GM10266 (cell line): ENCODE results near the gene PLA2G2C.

Experiments used
- DNase-seq: peaks from one replicate; pipeline ENCODE4 v3.0.0; 2012; ENCODE audit errors: extremely low spot score
- TF ChIP-seq, protein P1 (sequence below): IDR thresholded peaks from 2 replicates; pipeline ENCODE4 v1.5.1; 2012; ENCODE audit warnings: mild to moderate bottlenecking, low read depth; ENCODE audit not compliant: control insufficient read depth, insufficient read depth; ENCODE audit errors: missing control alignments

PLA2G2C gene

DNA sequence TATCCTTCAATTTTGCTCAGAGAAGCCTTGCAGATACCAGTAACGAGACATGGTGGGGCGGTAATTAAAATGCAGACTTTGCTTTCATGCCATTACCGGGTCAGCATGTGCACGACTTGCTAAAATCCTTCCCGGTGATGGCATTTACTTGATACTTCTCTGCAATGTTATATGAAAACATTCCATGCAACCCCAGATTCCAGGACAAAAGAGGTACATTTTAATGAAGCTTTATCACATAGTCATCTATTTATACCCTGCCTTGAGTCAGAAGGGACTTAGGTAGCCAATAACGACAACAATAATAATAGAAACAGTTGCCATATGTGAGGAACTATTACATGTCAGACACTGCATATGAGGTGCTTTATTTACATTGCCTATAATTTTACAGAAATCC is 29.4 kb upstream of the PLA2G2C start:
- TF ChIP-seq, protein P1, sequence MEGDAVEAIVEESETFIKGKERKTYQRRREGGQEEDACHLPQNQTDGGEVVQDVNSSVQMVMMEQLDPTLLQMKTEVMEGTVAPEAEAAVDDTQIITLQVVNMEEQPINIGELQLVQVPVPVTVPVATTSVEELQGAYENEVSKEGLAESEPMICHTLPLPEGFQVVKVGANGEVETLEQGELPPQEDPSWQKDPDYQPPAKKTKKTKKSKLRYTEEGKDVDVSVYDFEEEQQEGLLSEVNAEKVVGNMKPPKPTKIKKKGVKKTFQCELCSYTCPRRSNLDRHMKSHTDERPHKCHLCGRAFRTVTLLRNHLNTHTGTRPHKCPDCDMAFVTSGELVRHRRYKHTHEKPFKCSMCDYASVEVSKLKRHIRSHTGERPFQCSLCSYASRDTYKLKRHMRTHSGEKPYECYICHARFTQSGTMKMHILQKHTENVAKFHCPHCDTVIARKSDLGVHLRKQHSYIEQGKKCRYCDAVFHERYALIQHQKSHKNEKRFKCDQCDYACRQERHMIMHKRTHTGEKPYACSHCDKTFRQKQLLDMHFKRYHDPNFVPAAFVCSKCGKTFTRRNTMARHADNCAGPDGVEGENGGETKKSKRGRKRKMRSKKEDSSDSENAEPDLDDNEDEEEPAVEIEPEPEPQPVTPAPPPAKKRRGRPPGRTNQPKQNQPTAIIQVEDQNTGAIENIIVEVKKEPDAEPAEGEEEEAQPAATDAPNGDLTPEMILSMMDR: no peak
- DNase-seq: no peak

DNA sequence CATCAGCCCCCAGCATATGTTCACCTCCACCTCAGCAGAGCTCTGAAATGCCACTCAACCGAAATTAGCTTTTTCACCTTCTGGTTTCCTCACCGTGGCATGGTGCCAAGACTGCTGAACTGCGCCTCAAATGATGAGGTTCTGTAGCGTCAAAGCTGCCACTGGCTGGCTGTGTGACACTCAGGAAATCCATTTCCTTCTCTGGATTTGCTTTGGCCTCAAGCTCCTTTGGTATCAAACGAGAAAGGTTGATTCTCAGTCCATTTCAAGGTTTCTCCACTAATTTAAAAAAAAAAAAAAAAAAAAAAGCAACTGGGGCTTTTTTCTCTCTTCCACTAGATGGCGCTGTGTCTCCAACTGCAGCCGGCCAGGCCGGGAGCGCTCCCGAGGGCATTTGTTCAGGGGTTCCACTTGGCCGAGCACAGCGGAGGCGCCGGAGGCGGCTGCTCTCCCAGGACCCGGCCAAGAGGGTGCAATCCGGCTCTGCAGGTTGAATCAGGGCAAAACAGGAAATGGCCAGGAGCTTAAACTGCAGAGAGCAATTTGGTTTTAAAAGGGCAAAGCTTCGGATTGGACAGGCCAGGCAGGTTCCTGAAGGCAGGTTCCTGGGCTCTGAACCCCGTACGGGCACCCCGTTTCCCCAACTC is 26.5 kb upstream of the PLA2G2C start:
- TF ChIP-seq, protein P1: peak; percentile 57
- peak; percentile 66 for DNase-seq

DNA sequence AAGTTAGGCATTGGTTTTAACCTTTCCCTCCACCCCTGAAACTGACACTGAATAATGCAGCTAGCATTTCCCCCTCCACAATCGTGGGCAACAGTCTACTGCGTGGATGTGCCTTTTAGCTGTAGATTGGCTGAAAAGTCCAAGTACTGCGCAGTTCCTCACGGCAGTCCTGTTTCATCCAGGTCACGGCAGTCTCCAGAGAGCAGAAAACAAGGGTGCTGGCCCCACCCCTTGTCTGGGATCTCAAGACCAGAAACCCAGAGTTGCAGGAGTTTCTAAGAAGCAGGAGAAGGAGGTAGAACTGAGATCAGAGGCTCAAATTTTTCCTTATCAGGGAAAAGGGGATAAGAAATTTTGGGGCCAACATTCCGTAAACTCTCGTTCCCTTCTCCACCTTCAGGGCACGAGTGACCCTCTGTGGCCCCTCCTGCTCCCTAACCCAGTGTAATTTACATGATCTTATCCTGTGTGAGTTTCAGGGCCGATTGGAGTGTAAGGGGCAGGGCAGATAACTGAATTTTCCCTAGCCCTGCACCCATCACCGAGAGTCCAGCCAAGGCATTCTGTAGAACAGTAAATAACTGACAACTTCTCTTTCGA is 25.9 kb upstream of the PLA2G2C start:
- DNase-seq: no peak

DNA sequence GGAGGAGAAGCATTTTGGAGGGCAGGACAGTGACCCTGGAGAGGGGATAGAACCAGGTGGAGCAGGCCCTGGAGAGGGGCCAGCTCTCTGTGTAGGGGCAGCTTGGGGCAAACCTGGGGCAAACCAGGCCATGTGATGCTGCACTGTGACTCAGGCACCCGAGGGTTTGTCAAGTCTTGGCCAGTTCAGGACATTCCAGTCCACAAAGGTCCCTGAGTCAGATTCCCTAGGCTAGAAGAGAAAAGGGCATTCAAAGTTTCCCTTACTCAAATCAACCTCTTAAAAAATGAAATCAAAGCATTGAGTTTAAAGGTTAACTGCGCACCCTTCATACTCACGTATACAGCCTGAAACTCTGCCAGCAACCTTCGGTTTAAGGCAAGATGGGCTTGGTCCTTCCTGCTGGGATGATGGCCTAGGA is 25.2 kb upstream of the PLA2G2C start:
- TF ChIP-seq, protein P1: no peak
- DNase-seq: no peak

More for the DNA sequence above, 25.9 kb upstream of the PLA2G2C start:
- TF ChIP-seq, protein P1: no peak

DNA sequence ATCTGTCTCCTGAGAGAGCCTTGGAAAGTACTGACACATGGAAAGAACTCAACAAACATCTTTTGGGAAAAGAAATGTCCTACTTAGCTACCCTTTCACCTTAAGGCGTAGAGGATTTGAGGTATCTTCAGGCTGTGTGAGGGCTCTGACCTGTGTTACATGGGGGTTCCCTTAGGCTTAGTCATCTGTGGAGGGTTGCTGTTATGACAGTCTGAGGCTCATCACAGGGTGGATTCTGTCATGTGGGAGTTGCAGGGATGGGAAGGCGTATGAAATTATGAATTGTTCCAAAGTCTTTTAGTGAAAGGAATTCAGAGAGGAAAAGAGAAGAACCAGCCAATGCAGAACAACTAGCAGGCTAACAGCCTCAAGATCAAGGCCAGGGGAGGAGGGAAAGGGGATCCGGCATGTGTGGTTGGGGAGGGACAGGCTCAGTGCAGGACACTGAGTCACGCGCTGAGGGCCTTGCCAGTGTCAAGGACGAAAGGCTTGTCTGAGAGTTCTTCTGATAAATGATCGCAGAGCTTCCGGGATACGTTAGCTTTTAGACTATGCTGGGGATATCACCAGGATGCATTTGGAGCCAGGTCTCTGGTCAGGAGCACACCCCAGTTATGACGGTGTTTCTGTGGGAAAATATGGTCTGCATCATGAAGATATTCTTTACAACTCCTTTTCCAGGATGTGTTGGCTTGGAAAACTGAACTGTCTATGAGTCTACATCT is 24.6 kb upstream of the PLA2G2C start:
- TF ChIP-seq, protein P1: no peak
- DNase-seq: no peak

DNA sequence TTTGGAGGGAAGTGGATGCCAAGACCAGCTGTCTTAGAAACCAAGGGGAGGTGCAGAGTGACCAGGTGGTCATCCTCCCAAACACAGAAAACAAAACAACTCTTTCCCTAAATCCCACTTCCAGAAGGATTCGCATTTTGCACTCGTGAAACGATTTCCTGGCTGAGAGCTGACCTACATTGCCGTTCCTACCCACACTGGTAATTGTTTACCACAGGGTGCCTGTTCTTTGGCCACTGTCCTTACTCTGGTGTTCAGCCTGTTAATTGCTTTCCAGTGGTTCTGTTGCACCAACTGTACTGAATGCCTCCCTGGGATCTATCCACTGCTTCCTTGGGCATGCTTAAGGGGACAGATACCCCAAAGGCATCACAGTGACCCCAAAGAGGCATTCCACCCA is 23.2 kb upstream of the PLA2G2C start:
- DNase-seq: no peak
- TF ChIP-seq, protein P1: no peak

DNA sequence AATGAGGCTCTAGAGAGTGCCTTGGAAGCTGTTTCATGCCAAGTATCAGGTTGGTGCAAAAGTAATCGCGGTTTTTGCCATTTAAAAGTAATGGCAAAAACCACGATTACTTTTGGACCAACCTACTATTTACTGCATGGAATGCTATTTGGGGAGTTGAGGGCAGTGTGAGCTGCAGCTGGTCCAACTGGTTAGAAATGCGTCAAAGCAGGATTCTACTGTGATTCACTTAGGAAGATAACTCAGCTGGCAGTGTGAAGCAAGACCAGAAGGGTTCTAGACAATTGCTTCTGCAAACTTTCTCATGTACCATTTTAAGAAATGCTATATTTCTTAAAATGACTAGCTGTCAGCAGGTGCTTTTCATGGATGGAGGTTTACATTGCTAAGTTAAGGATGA is 21.2 kb upstream of the PLA2G2C start:
- TF ChIP-seq, protein P1: no peak
- DNase-seq: no peak
